ENCODE data around the gene THBS1.

THBS1 gene

GRCh38 chr15:39554746-39555387 is 26.0 kb upstream of the THBS1 start:
- TF ChIP-seq ZFX (IDR thresholded peaks at IDR 0.05; ENCODE audit: borderline replicate concordance), result no peak
- TF ChIP-seq, protein P1, sequence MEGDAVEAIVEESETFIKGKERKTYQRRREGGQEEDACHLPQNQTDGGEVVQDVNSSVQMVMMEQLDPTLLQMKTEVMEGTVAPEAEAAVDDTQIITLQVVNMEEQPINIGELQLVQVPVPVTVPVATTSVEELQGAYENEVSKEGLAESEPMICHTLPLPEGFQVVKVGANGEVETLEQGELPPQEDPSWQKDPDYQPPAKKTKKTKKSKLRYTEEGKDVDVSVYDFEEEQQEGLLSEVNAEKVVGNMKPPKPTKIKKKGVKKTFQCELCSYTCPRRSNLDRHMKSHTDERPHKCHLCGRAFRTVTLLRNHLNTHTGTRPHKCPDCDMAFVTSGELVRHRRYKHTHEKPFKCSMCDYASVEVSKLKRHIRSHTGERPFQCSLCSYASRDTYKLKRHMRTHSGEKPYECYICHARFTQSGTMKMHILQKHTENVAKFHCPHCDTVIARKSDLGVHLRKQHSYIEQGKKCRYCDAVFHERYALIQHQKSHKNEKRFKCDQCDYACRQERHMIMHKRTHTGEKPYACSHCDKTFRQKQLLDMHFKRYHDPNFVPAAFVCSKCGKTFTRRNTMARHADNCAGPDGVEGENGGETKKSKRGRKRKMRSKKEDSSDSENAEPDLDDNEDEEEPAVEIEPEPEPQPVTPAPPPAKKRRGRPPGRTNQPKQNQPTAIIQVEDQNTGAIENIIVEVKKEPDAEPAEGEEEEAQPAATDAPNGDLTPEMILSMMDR (IDR thresholded peaks at IDR 0.05), result no peak
- H3K27ac ChIP-seq, result peak overlapping the region; percentile 17; the same call in 1 of the 2 replicates

- no peak overlapping the region for H3K27ac ChIP-seq
- no peak for TF ChIP-seq ZFX (IDR thresholded peaks at IDR 0.05; ENCODE audit: borderline replicate concordance)
Measured at GRCh38 chr15:39555885-39556284, 25.0 kb upstream of the THBS1 start.

DNA sequence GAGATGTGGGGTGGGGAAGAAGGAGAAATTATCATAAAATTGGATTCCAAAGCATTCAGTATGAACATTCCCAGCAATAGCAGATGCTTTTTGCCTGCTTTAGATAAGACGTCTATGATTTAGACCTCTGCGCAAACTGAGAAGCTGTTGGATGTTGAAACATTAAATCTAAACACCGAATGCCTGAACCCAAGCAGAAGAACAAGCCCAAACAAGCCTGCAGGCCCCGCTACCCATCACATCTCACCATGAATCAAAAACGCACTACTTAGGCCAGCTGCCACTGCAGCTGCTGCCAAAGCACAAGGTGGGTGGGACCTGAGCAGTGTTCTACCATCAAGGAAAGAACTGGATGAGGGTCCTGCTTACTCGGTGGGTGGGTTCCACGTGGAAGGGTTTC is 24.4 kb upstream of the THBS1 start:
- no peak for TF ChIP-seq ZFX (IDR thresholded peaks at IDR 0.05; ENCODE audit: borderline replicate concordance)
- TF ChIP-seq, protein P1 (IDR thresholded peaks at IDR 0.05), result no peak

DNA sequence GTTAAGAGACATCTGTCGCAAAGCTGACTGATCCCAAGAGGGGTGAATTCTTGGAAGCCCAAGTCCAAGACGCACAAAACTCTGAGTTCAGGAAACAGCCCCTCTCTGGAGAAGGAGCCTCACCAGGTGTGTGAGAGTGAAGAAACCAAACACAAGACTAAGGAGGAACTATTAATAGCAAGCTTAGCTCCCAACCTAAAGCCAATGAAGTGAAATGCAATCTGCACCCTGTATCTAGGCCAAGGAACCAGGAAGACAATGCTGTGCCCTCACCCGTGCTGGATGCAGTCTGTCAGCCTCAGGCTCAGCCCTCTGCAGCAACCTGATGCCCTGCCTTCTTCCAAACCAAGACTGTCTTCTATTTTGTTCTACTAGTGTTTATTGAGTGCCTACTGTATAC is 22.5 kb upstream of the THBS1 start:
- no peak overlapping the region for H3K27ac ChIP-seq
- no peak for TF ChIP-seq ZFX (IDR thresholded peaks at IDR 0.05; ENCODE audit: borderline replicate concordance)
- TF ChIP-seq, protein P1 (IDR thresholded peaks at IDR 0.05), result no peak

More for the DNA sequence above, 24.4 kb upstream of the THBS1 start:
- no peak overlapping the region for H3K27ac ChIP-seq

- TF ChIP-seq, protein P1 (IDR thresholded peaks at IDR 0.05), result no peak
- TF ChIP-seq ZFX (IDR thresholded peaks at IDR 0.05; ENCODE audit: borderline replicate concordance), result no peak
- H3K27ac ChIP-seq, result no peak overlapping the region
Measured at GRCh38 chr15:39564972-39565665, 15.8 kb upstream of the THBS1 start.

DNA sequence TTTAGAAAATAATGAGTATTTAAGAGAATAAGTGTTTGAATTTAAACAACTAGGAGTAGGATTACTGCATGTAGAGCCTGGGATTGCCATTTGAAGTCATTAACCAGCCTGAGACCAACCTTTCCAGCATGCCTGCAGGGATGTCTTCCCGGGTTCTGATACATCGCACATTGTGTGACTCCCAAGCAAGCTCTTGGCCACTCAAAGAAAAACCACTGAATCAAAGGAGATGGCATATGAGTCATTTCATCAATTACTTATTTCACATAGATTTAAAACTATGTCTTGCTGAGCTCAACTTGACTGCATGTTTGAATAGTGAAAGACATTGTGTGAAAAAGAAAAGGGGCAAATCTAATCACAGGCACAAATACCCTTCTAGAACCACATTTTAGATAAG is 15.0 kb upstream of the THBS1 start:
- no peak for TF ChIP-seq ZFX (IDR thresholded peaks at IDR 0.05; ENCODE audit: borderline replicate concordance)
- TF ChIP-seq, protein P1 (IDR thresholded peaks at IDR 0.05), result no peak
- no peak overlapping the region for H3K27ac ChIP-seq

- TF ChIP-seq, protein P1 (IDR thresholded peaks at IDR 0.05), result no peak
- no peak for TF ChIP-seq ZFX (IDR thresholded peaks at IDR 0.05; ENCODE audit: borderline replicate concordance)
- no peak overlapping the region for H3K27ac ChIP-seq
Measured at GRCh38 chr15:39573287-39573686, 7.6 kb upstream of the THBS1 start.
